Keratinocyte (primary cell): ENCODE results near the gene DECR2. TPM values are rescaled to one million over a fixed set of nuclear protein-coding genes. Genes with fewer than 3 reads are reported as not detected.

ENCODE experiments used
- DNase-seq: peaks from one replicate; pipeline ENCODE4 v3.0.0-alpha.2; 2011; ENCODE audit warnings: low read depth, missing footprints, low spot score
- FAIRE-seq: peaks from 2 replicates; lab custom pipeline; 2011; peaks lifted over from hg19 to GRCh38; lab: Jason Lieb, UNC
- H2AFZ ChIP-seq: 2 replicates; pipeline ENCODE4 v1.6.0; 2012; ENCODE audit warnings: low read length, control low read depth, inconsistent platforms; ENCODE audit not compliant: control insufficient read depth
- H3K27ac ChIP-seq: 2 replicates; pipeline ENCODE4 v1.5.1; 2011; ENCODE audit warnings: low read length; ENCODE audit not compliant: control insufficient read depth, insufficient read depth
- H3K27me3 ChIP-seq: 3 replicates; pipeline ENCODE4 v1.6.0; 2011; ENCODE audit warnings: low read length; ENCODE audit not compliant: control insufficient read depth, insufficient read depth; ENCODE audit errors: extremely low read depth
- H3K36me3 ChIP-seq, 2 experiments: 2 replicates in 1 of 2; 3 replicates in 1 of 2; pipeline ENCODE4 v1.5.1; 2011; ENCODE audit warnings: low read length in 2 of 2, mild to moderate bottlenecking in 1 of 2; ENCODE audit not compliant: control insufficient read depth in 2 of 2, insufficient read depth in 2 of 2; ENCODE audit errors: extremely low read depth in 1 of 2
- H3K4me1 ChIP-seq: 3 replicates; pipeline ENCODE4 v1.5.1; 2011; ENCODE audit warnings: low read length; ENCODE audit not compliant: control insufficient read depth, insufficient read depth; ENCODE audit errors: extremely low read depth
- H3K4me2 ChIP-seq: 3 replicates; pipeline ENCODE4 v1.6.0; 2011; ENCODE audit warnings: low read depth, low read length; ENCODE audit not compliant: control insufficient read depth, insufficient read depth; ENCODE audit errors: extremely low read depth
- H3K4me3 ChIP-seq, 3 experiments: fragments of 200-600 bp in 1 of 3; sonication (generic) in 1 of 3; 2 replicates in 2 of 3; 3 replicates in 1 of 3; pipeline ENCODE4 v1.5.1; 2011 to 2016; ENCODE audit warnings: low read length in 3 of 3, mild to moderate bottlenecking in 3 of 3, control low read depth in 2 of 3, inconsistent platforms in 1 of 3, low read depth in 1 of 3, mixed read lengths in 1 of 3, mixed run types in 1 of 3, moderate library complexity in 1 of 3; ENCODE audit not compliant: control insufficient read depth in 2 of 3, insufficient read depth in 2 of 3; ENCODE audit errors: extremely low read depth in 1 of 3
- H3K79me2 ChIP-seq: 2 replicates; pipeline ENCODE4 v1.6.0; 2012; ENCODE audit warnings: low read length; ENCODE audit not compliant: control insufficient read depth, insufficient read depth
- H3K9ac ChIP-seq: 3 replicates; pipeline ENCODE4 v1.6.0; 2011; ENCODE audit warnings: low read length; ENCODE audit not compliant: control insufficient read depth, insufficient read depth; ENCODE audit errors: extremely low read depth
- H3K9me1 ChIP-seq: 3 replicates; pipeline ENCODE4 v1.6.0; 2011; ENCODE audit warnings: low read length; ENCODE audit not compliant: control insufficient read depth, insufficient read depth; ENCODE audit errors: extremely low read depth
- H3K9me3 ChIP-seq: 2 replicates; pipeline ENCODE4 v1.5.1; 2012; ENCODE audit warnings: low read depth, low read length; ENCODE audit not compliant: control insufficient read depth
- H4K20me1 ChIP-seq: 3 replicates; pipeline ENCODE4 v1.6.0; 2011; ENCODE audit warnings: low read length; ENCODE audit not compliant: control insufficient read depth, insufficient read depth; ENCODE audit errors: extremely low read depth
- CTCF ChIP-seq, 3 experiments: IDR thresholded peaks in 1 of 3; conservative IDR thresholded peaks in 1 of 3; optimal IDR thresholded peaks in 1 of 3; 2 replicates in 2 of 3; 3 replicates in 1 of 3; pipeline versions ENCODE3 to v1.5.1; 2011; ENCODE audit warnings: low read length in 3 of 3, mild to moderate bottlenecking in 3 of 3, moderate library complexity in 2 of 3, control low read depth in 1 of 3, inconsistent platforms in 1 of 3; ENCODE audit not compliant: insufficient read depth in 2 of 3; ENCODE audit errors: extremely low read depth in 1 of 3
- EZH2 ChIP-seq: IDR thresholded peaks from one replicate; pipeline ENCODE4 v1.6.1; 2012; ENCODE audit warnings: inconsistent platforms, mild to moderate bottlenecking, low read length, moderate library complexity
- dilution Hi-C: fragments of 300-500 bp; cut with MboI; formaldehyde crosslinking; loops from one replicate; pipeline ENCODE4 v1.7.0; 2020; ENCODE audit warnings: low sequenced_read_pairs; ENCODE audit not compliant: extremely low pct_ligation_motif_present
- polyA plus RNA-seq, 5 experiments: library from polyadenylated mRNA; depleted of rRNA in 3 of 5; stranded (reverse) in 3 of 5; stranded (forward) in 1 of 5; unstranded in 1 of 5; fragments of >200 nt; gene quantifications; 1 replicate in 1 of 5; 2 replicates in 3 of 5; 3 replicates in 1 of 5; pipeline versions ENCODE4 v1.2.1 to v1.2.3, GENCODE V29; 2011 to 2012; ENCODE audit warnings: missing spikeins in 2 of 5, low read depth in 1 of 5, low replicate concordance in 1 of 5

DECR2 gene
- polyA plus RNA-seq, 1 donor (not counting 4 experiments of a cell fraction or from before 2014, with no cell fraction given) = 14.2 TPM

GRCh38 chr16:381012-381788 lies 20.5 kb upstream of the DECR2 start:
- Histone ChIP-seq H3K9me1 (no peaks in the 10 kb centered on the region), H3K27ac (no peak overlapping the region), H4K20me1 (no peaks in the 10 kb centered on the region), H3K79me2 (peaks cover 9% of the 10 kb centered on the region), H3K9ac (peak overlapping the region; percentile 67), H3K4me2 (peak overlapping the region; percentile 80), H3K36me3 (peaks cover 0 to 7% of the 10 kb centered on the region in 2 experiments), H2AFZ (peak overlapping the region; percentile 33), H3K27me3 (no peaks in the 10 kb centered on the region), H3K4me1 (peaks cover 16% of the 10 kb centered on the region), H3K4me3 (peak overlapping the region; percentile 73 to 82 (median 81)), H3K9me3 (no peaks in the 10 kb centered on the region)
- DNase-seq (no peak), FAIRE-seq (no peak)
- TF ChIP-seq EZH2 = no peak
- no peak for TF ChIP-seq CTCF (optimal IDR thresholded peaks at IDR 0.05 in 1 of 3, IDR thresholded peaks at IDR 0.05 in 1 of 3, conservative IDR thresholded peaks at IDR 0.05 in 1 of 3; ENCODE audit: extremely low read depth in 1 of 3, insufficient read depth in 2 of 3, low read length in 3 of 3)
- dilution Hi-C loops = no loop called here

- dilution Hi-C loops = no loop called here
- Histone ChIP-seq H3K79me2 (peaks cover 9% of the 10 kb centered on the region), H4K20me1 (no peaks in the 10 kb centered on the region), H3K4me2 (peak within 1 kb of the TSS; percentile 88), H3K4me3 (peak within 1 kb of the TSS; percentile 73 to 82 (median 81)), H2AFZ (peak within 1 kb of the TSS; percentile 60), H3K9me3 (no peaks in the 10 kb centered on the region), H3K4me1 (peaks cover 16% of the 10 kb centered on the region), H3K27me3 (no peaks in the 10 kb centered on the region), H3K27ac (peak within 1 kb of the TSS; percentile 26), H3K36me3 (peaks cover 0 to 1% of the 10 kb centered on the region in 2 experiments), H3K9me1 (no peaks in the 10 kb centered on the region), H3K9ac (peak within 1 kb of the TSS; percentile 76)
- no peak for TF ChIP-seq EZH2
- DNase-seq (no peak), FAIRE-seq (no peak)
Measured at GRCh38 chr16:381789-382717, 19.6 kb upstream of the DECR2 start, which contains the start of gene PGAP6. PGAP6 (minus strand) TSS chr16:381978; CDS start chr16:381821, 157 bp downstream.
